Glutamatergic neuron (in vitro differentiated cells): ENCODE results near the gene FAS. TPM values are rescaled to one million over a fixed set of nuclear protein-coding genes. Genes with fewer than 3 reads are reported as not detected.

Source experiments
- DNase-seq: peaks from one replicate; pipeline ENCODE4 v3.0.0; 2022
- H3K27ac Mint-ChIP-seq: one replicate; pipeline ENCODE4 v1.8.0; 2020; ENCODE audit warnings: mild to moderate bottlenecking, mixed read lengths, inconsistent platforms; ENCODE audit not compliant: unreplicated experiment
- H3K27me3 Mint-ChIP-seq: one replicate; pipeline ENCODE4 v1.8.0; 2020; ENCODE audit warnings: mild to moderate bottlenecking, moderate library complexity, mixed read lengths, inconsistent platforms; ENCODE audit not compliant: unreplicated experiment
- H3K36me3 Mint-ChIP-seq: one replicate; pipeline ENCODE4 v1.8.0; 2020; ENCODE audit warnings: mild to moderate bottlenecking, mixed read lengths, inconsistent platforms; ENCODE audit not compliant: unreplicated experiment
- H3K4me1 Mint-ChIP-seq: one replicate; pipeline ENCODE4 v1.8.0; 2020; ENCODE audit warnings: mild to moderate bottlenecking, low read depth, mixed read lengths, inconsistent platforms; ENCODE audit not compliant: unreplicated experiment
- H3K4me3 Mint-ChIP-seq: one replicate; pipeline ENCODE4 v1.8.0; 2020; ENCODE audit warnings: mild to moderate bottlenecking, mixed read lengths, inconsistent platforms; ENCODE audit not compliant: unreplicated experiment
- H3K9me3 Mint-ChIP-seq: one replicate; pipeline ENCODE4 v1.8.0; 2020; ENCODE audit warnings: mild to moderate bottlenecking, moderate library complexity, mixed read lengths, inconsistent platforms; ENCODE audit not compliant: unreplicated experiment
- CTCF ChIP-seq: fragments of 200-600 bp; sonication (generic); IDR thresholded peaks from one replicate; pipeline ENCODE4 v1.5.0; 2021; ENCODE audit not compliant: partially characterized antibody, unreplicated experiment
- total RNA-seq: library from RNA; stranded (reverse); fragmentation: NEBNext Ultra II Directional; extraction: Animal tissue kit (Norgen Biotek cat#: 25700); gene quantifications from one replicate; pipeline ENCODE4 v1.2.1, GENCODE V29; 2021; ENCODE audit not compliant: unreplicated experiment

FAS gene
- total RNA-seq, 1 donor from 2014 or later, result 0.69 TPM

GRCh38 chr10:88980247-88980646 is 10.4 kb upstream of the FAS start:
- H3K4me1 Mint-ChIP-seq, result no peaks in the 10 kb centered on the region
- DNase-seq, result no peak
- H3K27ac Mint-ChIP-seq, result no peak overlapping the region
- H3K4me3 Mint-ChIP-seq, result no peak overlapping the region
- no peak for TF ChIP-seq CTCF
- H3K36me3 Mint-ChIP-seq, result no peaks in the 10 kb centered on the region
- H3K27me3 Mint-ChIP-seq, result no peaks in the 10 kb centered on the region
- H3K9me3 Mint-ChIP-seq, result no peaks in the 10 kb centered on the region

- Mint-ChIP-seq H3K9me3 (no peaks in the 10 kb centered on the region), H3K4me3 (no peak overlapping the region), H3K36me3 (no peaks in the 10 kb centered on the region), H3K27me3 (no peaks in the 10 kb centered on the region), H3K4me1 (no peaks in the 10 kb centered on the region), H3K27ac (no peak overlapping the region)
- DNase-seq, result no peak
- TF ChIP-seq CTCF, result no peak
Observed at GRCh38 chr10:88980800-88981199, 9.8 kb upstream of the FAS start.

GRCh38 chr10:88981435-88981834 is 9.2 kb upstream of the FAS start:
- no peaks in the 10 kb centered on the region for H3K27me3 Mint-ChIP-seq
- no peaks in the 10 kb centered on the region for H3K4me1 Mint-ChIP-seq
- H3K36me3 Mint-ChIP-seq, result no peaks in the 10 kb centered on the region
- no peak for DNase-seq
- TF ChIP-seq CTCF, result no peak
- H3K9me3 Mint-ChIP-seq, result no peaks in the 10 kb centered on the region
- no peak overlapping the region for H3K27ac Mint-ChIP-seq
- no peak overlapping the region for H3K4me3 Mint-ChIP-seq

- DNase-seq, result no peak
- Mint-ChIP-seq H3K36me3 (no peaks in the 10 kb centered on the region), H3K27ac (no peak overlapping the region), H3K27me3 (no peaks in the 10 kb centered on the region), H3K9me3 (no peaks in the 10 kb centered on the region), H3K4me3 (no peak overlapping the region), H3K4me1 (no peaks in the 10 kb centered on the region)
- no peak for TF ChIP-seq CTCF
Observed at GRCh38 chr10:88982366-88982765, 8.2 kb upstream of the FAS start.

GRCh38 chr10:88983206-88983605 is 7.4 kb upstream of the FAS start:
- Mint-ChIP-seq H3K4me1 (no peaks in the 10 kb centered on the region), H3K27ac (no peak overlapping the region), H3K36me3 (no peaks in the 10 kb centered on the region), H3K4me3 (no peak overlapping the region), H3K9me3 (no peaks in the 10 kb centered on the region), H3K27me3 (no peaks in the 10 kb centered on the region)
- no peak for TF ChIP-seq CTCF
- no peak for DNase-seq
